Activated CD4-positive, alpha-beta T cell treated with anti-CD3 and anti-CD28 coated beads for 4 hours (primary cell): ENCODE data around the gene REX1BD.
"Not testable (repeated sequence)": the region's sequence is repeated elsewhere in the genome, so short reads cannot be mapped to it uniquely, and the experiment has no call there.

Experiments used
- DNase-seq, 2 donors: peaks; one replicate each; pipeline ENCODE4 v3.0.0-alpha.2; 2020

The REX1BD gene

GRCh38 chr19:18588611-18589379 lies at the start of gene REX1BD:
Gene REX1BD, plus strand, starts transcription at chr19:18588798. Its CDS starts 4 bp downstream, at chr19:18588802.
- peak; percentile 89 to 91 for DNase-seq

- no peak for DNase-seq
These were observed 49.2 kb upstream of the REX1BD start for GRCh38 chr19:18539372-18539771.

GRCh38 chr19:18540200-18540599 lies 48.4 kb upstream of the REX1BD start:
- not testable (repeated sequence) for DNase-seq

- DNase-seq = no peak
These were observed 47.2 kb upstream of the REX1BD start for GRCh38 chr19:18541258-18541991.

GRCh38 chr19:18541992-18542940 lies 46.3 kb upstream of the REX1BD start:
- no peak for DNase-seq

- DNase-seq = peak; percentile 93 to 94
These were observed 45.4 kb upstream of the REX1BD start, which contains the start of gene FKBP8 for GRCh38 chr19:18542941-18543813. Gene FKBP8, minus strand, starts transcription at chr19:18543573. Its CDS starts 1,603 bp downstream, at chr19:18541970.

GRCh38 chr19:18543814-18544475 lies 44.7 kb upstream of the REX1BD start:
- DNase-seq = peak; percentile 74 to 76

GRCh38 chr19:18551631-18552030 lies 37.0 kb upstream of the REX1BD start:
- no peak for DNase-seq

GRCh38 chr19:18557411-18558201 lies 31.0 kb upstream of the REX1BD start, which contains the start of gene KXD1:
Gene KXD1, plus strand, starts transcription at chr19:18557870. Its CDS starts 4,187 bp downstream, at chr19:18562057.
- peak; percentile 98 to 99 for DNase-seq

- no peak for DNase-seq
These were observed 30.4 kb upstream of the REX1BD start for GRCh38 chr19:18558202-18558555.

- no peak for DNase-seq
These were observed 30.0 kb upstream of the REX1BD start for GRCh38 chr19:18558604-18559003.

GRCh38 chr19:18559685-18560084 lies 28.9 kb upstream of the REX1BD start:
- no peak for DNase-seq

- DNase-seq = no peak
These were observed 26.5 kb upstream of the REX1BD start for GRCh38 chr19:18562086-18562485.

GRCh38 chr19:18566953-18567352 lies 21.6 kb upstream of the REX1BD start:
- no peak for DNase-seq

- DNase-seq = no peak
These were observed 20.2 kb upstream of the REX1BD start for GRCh38 chr19:18568367-18568766.

GRCh38 chr19:18571564-18572344 lies 16.8 kb upstream of the REX1BD start, which contains the start of gene UBA52:
Gene UBA52, plus strand, starts transcription at chr19:18571857. Its CDS starts 1,444 bp downstream, at chr19:18573301.
- DNase-seq = peak; percentile 98

GRCh38 chr19:18574691-18575291 lies 13.8 kb upstream of the REX1BD start:
- DNase-seq = no peak

- no peak for DNase-seq
These were observed 12.2 kb upstream of the REX1BD start for GRCh38 chr19:18576383-18576782.

GRCh38 chr19:18577365-18577914 lies 11.2 kb upstream of the REX1BD start:
- DNase-seq = no peak
